GM18867 (cell line): Measurements from ENCODE around the gene UFSP2.

Experiments
- ATAC-seq: cut with Tn5 transposase; IDR thresholded peaks from one replicate; pipeline ENCODE4 v1.9.1; 2021; ENCODE audit warnings: mild to moderate bottlenecking, moderate library complexity; ENCODE audit not compliant: unreplicated experiment

UFSP2 gene

GRCh38 chr4:185358514-185358913, 67.2 kb downstream of the UFSP2 start:
- ATAC-seq: no peak

- no peak for ATAC-seq
Observed at GRCh38 chr4:185357733-185358440, 67.9 kb downstream of the UFSP2 start.

DNA sequence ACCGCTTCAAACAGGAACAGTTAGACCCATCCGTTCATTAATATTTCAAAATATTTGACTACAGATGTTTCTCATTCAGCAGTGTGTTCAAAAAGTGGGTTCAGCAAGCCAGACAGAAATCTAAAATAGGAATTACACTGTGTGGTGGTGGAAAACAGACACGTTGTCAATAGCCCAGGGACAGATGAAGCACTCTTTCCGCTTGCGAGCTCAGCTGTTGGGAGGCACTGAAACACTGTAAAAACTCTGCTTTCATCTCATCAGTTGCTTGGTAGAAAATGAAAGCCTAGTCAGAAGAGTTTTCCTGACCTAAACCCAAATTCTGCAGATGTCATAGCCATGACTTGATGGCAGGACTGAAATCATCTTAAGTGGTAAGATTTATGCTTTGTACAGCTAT, 68.6 kb downstream of the UFSP2 start:
- no peak for ATAC-seq

DNA sequence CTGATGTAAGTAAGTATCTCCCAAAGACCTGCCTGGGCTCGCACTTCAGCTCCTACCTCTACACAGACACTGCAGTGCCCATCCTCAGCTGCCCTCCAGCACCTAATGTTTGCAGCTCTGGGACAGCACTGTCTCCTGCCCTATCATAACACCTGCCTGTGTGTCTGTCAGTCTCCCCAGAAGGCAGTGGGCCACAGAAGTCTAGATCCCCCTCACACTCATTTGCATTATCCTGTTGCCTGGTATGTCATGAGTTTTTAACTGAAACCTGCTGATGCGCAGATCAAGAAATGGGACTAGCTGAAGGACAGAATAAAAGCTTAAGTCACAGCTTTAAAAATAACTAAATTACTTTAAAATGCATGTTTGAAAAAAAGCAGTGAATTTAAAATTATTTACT, 73.0 kb downstream of the UFSP2 start:
- no peak for ATAC-seq

- no peak for ATAC-seq
Observed at GRCh38 chr4:185352202-185352601, 73.6 kb downstream of the UFSP2 start.

- ATAC-seq: no peak
Observed at GRCh38 chr4:185351691-185352090, 74.1 kb downstream of the UFSP2 start.
